Muscle layer of duodenum (tissue), 2 donors: ENCODE data around the gene RSAD2.
"Not testable (repeated sequence)": the region's sequence is repeated elsewhere in the genome, so short reads cannot be mapped to it uniquely, and the experiment has no call there.

Experiments used
- H3K27ac ChIP-seq: one replicate; pipeline ENCODE4 v1.7.0; 2013; ENCODE audit warnings: mild to moderate bottlenecking, low read length
- H3K27me3 ChIP-seq: one replicate; pipeline ENCODE4 v1.7.0; 2013; ENCODE audit warnings: low read depth, mild to moderate bottlenecking, control low read depth, low read length
- H3K36me3 ChIP-seq, 2 donors: one replicate each; pipeline ENCODE4 v1.7.0; 2013; ENCODE audit warnings: low read length in 2 of 2, control low read depth in 1 of 2, mild to moderate bottlenecking in 1 of 2; ENCODE audit not compliant: insufficient read depth in 2 of 2, control insufficient read depth in 1 of 2
- H3K4me1 ChIP-seq, 2 donors: one replicate each; pipeline ENCODE4 v1.7.0; 2013; ENCODE audit warnings: low read length in 2 of 2, mild to moderate bottlenecking in 2 of 2, control low read depth in 1 of 2, moderate library complexity in 1 of 2; ENCODE audit not compliant: insufficient read depth in 2 of 2, control insufficient read depth in 1 of 2
- H3K4me3 ChIP-seq, 2 donors: one replicate each; pipeline ENCODE4 v1.7.0; 2013; ENCODE audit warnings: low read length in 2 of 2, low read depth in 1 of 2, mild to moderate bottlenecking in 1 of 2
- H3K9me3 ChIP-seq, 2 donors: one replicate each; pipeline ENCODE4 v1.7.0; 2013; ENCODE audit warnings: low read length in 2 of 2, control low read depth in 1 of 2, mild to moderate bottlenecking in 1 of 2; ENCODE audit not compliant: control insufficient read depth in 1 of 2
- donor health status: healthy.

The RSAD2 gene

DNA sequence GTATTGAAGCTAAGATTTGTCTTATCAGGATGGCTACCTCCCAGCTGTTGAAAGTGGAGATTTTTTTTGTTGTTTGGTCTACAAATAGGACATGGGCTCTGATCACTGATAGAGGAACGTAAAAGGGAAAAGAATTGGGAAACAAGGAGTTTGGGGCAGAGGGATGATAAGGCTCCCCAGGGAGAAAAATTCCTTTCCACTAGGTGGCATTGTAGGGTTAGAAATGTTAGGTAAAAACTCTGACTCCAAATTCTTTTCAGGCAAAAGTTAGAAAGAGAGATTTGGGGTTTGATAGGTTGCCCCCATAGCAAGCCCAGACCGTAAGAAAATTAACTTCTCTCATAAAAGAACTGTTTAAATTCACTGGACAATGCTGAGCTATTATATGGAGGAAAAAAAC, 31.7 kb upstream of the RSAD2 start:
- peaks cover 13 to 51% of the 10 kb centered on the region in 2 donors for H3K36me3 ChIP-seq
- peak overlapping the region; percentile 2 to 7 for H3K4me3 ChIP-seq
- no peaks in the 10 kb centered on the region for H3K27me3 ChIP-seq
- no peak overlapping the region for H3K27ac ChIP-seq
- peaks cover 59 to 76% of the 10 kb centered on the region in 2 donors for H3K9me3 ChIP-seq
- no peaks in the 10 kb centered on the region for H3K4me1 ChIP-seq

DNA sequence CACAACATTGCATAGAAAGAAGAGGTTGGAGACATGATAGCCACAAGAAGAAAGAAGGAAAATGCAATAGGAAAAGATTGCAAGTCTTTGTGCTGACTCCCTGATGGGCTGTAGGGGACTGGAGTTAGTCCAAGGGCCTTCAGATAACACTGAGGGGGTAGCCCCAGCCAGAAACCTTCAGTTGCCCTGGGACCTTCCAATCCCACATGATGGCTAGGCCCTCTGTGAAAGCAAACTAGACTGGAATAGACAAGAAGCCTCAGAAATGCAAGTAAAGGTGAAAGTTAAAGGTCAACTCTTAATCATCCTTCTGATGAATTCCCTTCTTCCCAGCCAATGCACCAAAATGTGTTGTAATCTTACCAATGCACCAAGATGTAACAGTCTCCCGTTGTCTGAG, 31.0 kb upstream of the RSAD2 start:
- peaks cover 58 to 73% of the 10 kb centered on the region in 2 donors for H3K9me3 ChIP-seq
- H3K27ac ChIP-seq, result no peak overlapping the region
- H3K36me3 ChIP-seq, result peaks cover 20 to 57% of the 10 kb centered on the region in 2 donors
- H3K4me3 ChIP-seq, result peak overlapping the region in 1 of 2 donors; percentile 7
- no peaks in the 10 kb centered on the region for H3K4me1 ChIP-seq
- H3K27me3 ChIP-seq, result no peaks in the 10 kb centered on the region

DNA sequence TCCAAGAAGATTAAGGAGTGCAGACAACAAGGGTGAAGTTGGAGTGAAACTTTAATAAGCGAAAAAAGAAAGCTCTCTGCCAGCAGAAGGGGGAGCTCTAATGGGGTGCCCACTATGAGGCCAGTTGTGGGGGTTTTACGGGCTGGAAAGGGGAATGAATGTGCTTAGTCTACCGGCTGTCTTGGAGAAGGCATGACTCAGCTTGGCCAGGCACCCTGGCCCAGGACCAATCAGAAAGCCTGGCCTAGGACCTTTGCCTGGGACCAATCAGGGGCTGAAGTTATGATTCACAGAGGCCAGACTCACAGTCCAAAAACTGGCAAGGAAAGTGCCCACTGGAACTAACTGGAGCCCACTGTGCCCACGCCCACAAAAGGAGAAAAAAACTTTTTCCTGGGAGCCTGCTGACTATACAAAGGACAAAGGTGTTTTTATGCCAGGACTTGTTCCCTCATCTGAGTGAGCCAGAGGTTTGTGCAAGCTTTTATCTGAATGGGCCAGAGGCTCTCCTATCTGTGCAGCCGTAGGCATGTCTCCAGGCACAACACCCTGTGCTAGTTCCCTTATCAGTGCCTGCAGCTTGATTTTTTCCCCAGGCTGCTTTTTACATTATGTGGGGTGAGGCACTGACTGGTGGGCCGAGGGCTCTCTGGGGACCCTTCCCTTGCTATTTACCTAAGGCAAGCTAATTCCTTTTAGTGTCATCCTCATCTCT, 30.5 kb upstream of the RSAD2 start:
- H3K27ac ChIP-seq, result no peak overlapping the region
- peaks cover 20 to 57% of the 10 kb centered on the region in 2 donors for H3K36me3 ChIP-seq
- H3K27me3 ChIP-seq, result no peaks in the 10 kb centered on the region
- peaks cover 58 to 68% of the 10 kb centered on the region in 2 donors for H3K9me3 ChIP-seq
- H3K4me1 ChIP-seq, result no peaks in the 10 kb centered on the region
- peak overlapping the region in 1 of 2 donors; percentile 7 for H3K4me3 ChIP-seq

DNA sequence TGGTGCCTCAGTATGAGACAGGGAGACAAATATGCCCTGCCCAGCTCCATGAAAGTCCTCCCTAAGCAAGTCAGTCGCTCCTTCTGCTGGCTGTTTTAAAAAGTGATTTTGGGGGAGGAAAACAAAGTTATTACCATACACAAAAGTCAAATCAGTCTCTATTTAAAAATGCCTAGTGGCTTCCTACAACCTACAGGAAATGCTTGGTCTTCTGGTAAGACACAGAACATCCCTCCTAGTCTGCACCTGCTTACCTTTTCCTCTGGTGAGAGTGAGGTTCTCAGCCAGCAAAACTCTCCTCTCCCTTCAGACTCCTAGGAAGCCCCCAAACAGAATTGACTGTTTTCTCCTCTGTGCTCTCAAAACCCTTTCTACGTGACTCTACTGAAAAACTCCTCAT, 25.4 kb upstream of the RSAD2 start:
- no peaks in the 10 kb centered on the region for H3K4me1 ChIP-seq
- peaks cover 23 to 44% of the 10 kb centered on the region in 2 donors for H3K36me3 ChIP-seq
- no peak overlapping the region for H3K4me3 ChIP-seq

DNA sequence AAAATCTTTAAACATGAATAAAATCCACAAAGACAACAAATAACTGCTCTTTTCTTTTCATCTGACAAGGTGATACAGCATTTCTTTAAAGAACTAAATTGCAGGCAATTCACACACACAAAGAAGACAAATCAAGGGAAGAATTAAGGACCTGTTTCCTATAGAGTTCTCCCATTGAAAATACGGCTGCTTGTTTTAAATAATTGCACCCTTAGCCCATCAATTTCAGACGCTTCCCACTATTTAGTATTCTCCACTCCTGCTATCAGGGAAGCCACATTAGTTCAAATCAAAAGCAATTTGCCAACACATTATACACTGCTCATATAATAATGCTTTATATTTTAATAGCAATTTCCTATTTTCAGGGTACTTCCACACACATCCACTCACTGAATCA, 23.2 kb upstream of the RSAD2 start:
- H3K36me3 ChIP-seq, result peaks cover 20 to 34% of the 10 kb centered on the region in 2 donors
- H3K27me3 ChIP-seq, result no peaks in the 10 kb centered on the region
- H3K27ac ChIP-seq, result no peak overlapping the region
- H3K9me3 ChIP-seq, result peaks cover 1 to 13% of the 10 kb centered on the region in 2 donors
- H3K4me1 ChIP-seq, result no peaks in the 10 kb centered on the region
- no peak overlapping the region for H3K4me3 ChIP-seq

More for the DNA sequence above, 25.4 kb upstream of the RSAD2 start:
- H3K27me3 ChIP-seq, result no peaks in the 10 kb centered on the region
- peaks cover 12 to 17% of the 10 kb centered on the region in 2 donors for H3K9me3 ChIP-seq
- no peak overlapping the region for H3K27ac ChIP-seq

DNA sequence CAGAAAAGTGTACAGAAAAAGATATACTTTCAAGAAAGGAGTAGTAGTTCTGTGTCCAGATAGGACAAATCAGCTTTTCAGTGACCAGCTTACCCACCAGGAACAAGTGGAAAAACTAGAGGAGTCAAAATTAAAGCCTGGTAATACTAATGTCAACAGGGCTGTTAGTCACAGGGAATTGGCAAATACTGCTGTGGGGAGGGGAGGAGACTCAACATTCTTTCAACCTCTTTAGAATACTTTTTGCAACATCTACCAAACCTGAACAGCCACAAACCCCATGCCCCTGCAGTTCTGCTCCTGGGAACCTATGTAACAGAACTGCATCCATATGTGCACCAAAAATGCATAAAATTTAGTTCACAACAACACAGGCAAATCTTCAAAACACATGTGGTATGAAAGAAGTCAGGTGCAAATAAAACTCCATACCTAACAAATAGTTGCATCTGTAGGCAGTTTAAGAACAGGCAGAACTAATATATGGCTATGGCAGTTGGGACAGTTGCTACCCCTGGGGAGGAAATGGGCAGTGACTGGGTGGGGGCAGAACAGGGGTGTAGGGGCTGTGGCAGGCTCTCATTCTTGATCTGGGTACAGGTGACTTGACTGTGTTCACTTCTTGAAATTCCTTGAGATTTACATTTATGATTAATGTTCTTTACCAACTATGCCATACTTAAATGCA, 21.6 kb upstream of the RSAD2 start:
- Histone ChIP-seq H3K27ac (no peak overlapping the region), H3K4me3 (no peak overlapping the region), H3K36me3 (peaks cover 9 to 33% of the 10 kb centered on the region in 2 donors), H3K27me3 (no peaks in the 10 kb centered on the region), H3K4me1 (no peaks in the 10 kb centered on the region), H3K9me3 (peaks cover 0 to 9% of the 10 kb centered on the region in 2 donors)

DNA sequence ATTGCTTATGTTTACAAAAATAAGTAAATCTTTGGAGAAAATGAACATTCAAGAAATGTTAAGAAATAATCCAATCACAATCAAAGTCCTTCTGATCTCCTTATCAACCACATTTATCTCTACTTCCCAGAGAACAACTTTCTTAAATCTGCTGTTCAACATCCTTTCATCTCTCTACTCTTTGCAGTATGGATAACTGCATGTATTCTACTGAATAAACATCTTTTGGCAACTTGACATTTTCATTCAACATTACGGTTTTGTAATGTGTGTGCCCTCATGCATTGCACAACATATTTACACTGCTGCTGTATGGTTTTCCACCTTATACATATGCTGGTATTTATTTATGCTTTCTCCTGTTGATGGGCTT, 21.0 kb upstream of the RSAD2 start:
- no peak overlapping the region for H3K4me3 ChIP-seq
- peaks cover 3 to 33% of the 10 kb centered on the region in 2 donors for H3K36me3 ChIP-seq
- no peaks in the 10 kb centered on the region for H3K27me3 ChIP-seq
- H3K4me1 ChIP-seq, result no peaks in the 10 kb centered on the region
- H3K9me3 ChIP-seq, result peaks cover 0 to 6% of the 10 kb centered on the region in 2 donors
- no peak overlapping the region for H3K27ac ChIP-seq

DNA sequence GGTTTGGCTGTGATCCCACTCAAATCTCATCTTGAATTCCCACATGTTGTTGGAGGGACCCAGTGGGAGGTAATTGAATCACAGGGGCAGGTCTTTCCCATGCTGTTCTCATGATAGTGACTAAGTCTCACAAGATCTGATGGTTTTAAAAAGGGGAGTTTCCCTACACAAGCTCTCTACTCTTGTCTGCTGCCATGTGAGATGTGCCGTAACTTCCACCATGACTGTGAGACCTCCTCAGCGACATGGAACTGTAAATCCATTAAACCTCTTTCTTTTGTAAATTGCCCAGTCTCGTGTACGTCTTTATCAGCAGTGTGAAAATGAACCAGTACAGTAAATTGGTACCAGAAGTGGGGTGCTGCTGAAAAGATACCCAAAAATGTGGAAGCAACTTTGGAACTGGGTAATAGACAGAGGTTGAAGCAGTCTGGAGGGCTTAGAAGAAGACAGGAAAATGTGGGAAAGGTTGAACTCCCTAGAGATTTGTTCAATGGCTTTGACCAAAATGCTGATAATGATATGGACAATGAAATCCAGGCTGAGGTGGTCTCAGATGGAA, 19.0 kb upstream of the RSAD2 start:
- H3K27ac ChIP-seq, H3K4me3 ChIP-seq, H3K4me1 ChIP-seq, H3K27me3 ChIP-seq, H3K9me3 ChIP-seq: not testable (repeated sequence)
- H3K36me3 ChIP-seq, result peaks cover 3 to 32% of the 10 kb centered on the region in 2 donors

DNA sequence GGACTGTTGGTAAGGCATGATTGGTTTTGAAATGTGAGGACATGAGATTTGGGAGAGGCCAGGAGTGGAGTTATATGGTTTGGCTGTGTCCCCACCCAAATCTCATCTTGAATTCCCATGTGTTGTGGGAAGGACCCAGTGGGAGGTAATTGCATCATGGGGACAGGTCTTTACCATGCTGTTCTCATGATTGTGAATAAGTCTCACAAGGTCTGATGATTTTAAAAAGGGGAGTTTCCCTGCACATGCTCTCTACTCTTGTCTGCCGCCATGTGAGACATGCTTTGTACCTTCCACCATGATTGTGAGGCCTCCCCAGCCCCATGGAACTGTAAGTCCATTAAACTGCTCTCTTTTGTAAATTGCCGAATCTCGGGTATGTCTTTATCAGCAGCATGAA, 17.3 kb upstream of the RSAD2 start:
- H3K27ac ChIP-seq, result no peak overlapping the region
- no peaks in the 10 kb centered on the region for H3K27me3 ChIP-seq
- H3K4me3 ChIP-seq, result no peak overlapping the region
- peaks cover 0 to 32% of the 10 kb centered on the region in 2 donors for H3K36me3 ChIP-seq
- H3K4me1 ChIP-seq, result peaks cover 0 to 5% of the 10 kb centered on the region in 2 donors
- peaks cover 0 to 6% of the 10 kb centered on the region in 2 donors for H3K9me3 ChIP-seq

DNA sequence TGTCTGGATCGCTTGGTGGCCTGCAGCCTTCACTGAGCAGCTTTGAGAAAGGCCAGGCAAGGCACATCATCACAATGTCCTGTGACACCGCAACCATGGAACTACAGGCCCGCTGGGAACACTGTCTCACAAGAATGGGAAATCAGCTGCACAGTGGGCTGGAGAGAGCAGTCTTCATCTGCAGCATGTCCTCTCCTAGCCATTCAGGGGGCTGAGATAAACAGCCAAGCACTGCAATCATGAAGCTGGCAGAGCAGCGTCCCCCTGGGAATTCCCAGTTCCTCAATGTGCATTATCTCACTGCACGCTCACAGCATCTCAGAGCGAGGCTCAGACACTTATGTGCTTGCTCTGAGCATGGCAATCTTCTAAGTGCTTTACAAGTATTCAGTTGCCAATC, 13.8 kb upstream of the RSAD2 start:
- Histone ChIP-seq H3K4me1 (peaks cover 0 to 10% of the 10 kb centered on the region in 2 donors), H3K36me3 (peaks cover 0 to 27% of the 10 kb centered on the region in 2 donors), H3K27ac (no peak overlapping the region), H3K4me3 (no peak overlapping the region), H3K27me3 (no peaks in the 10 kb centered on the region), H3K9me3 (peaks cover 0 to 3% of the 10 kb centered on the region in 2 donors)

DNA sequence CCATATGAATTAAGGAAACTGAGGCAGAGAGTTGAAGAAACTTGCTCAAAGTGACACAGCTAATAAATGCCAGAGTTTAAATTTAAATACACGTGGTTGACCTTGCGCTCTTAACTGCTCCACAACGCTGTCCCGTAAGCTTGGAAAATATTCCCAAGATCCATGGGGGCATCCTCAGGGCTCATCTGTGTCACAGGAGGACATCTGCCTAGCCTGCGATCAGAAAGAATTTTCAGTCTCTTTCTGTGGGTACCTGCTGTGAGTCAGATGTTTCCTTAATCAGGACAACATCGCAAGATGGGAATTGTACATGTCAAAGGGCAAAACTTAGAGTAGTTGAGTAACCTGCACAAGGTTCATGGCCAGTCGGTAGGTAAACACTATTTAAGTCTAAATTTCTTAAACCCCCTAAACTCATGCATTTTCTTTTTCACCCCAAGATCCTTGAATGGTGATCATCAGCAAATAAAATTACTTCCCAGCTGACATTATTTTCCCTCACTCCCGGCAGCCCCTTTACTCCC, 13.3 kb upstream of the RSAD2 start:
- peaks cover 0 to 23% of the 10 kb centered on the region in 2 donors for H3K36me3 ChIP-seq
- peak overlapping the region; percentile 35 to 87 for H3K4me3 ChIP-seq
- H3K4me1 ChIP-seq, result peaks cover 0 to 10% of the 10 kb centered on the region in 2 donors
- no peak overlapping the region for H3K27ac ChIP-seq
- H3K9me3 ChIP-seq, result no peaks in the 10 kb centered on the region
- H3K27me3 ChIP-seq, result no peaks in the 10 kb centered on the region
